ENCODE measurements around the gene NLRP10. TPM values are rescaled to one million over a fixed set of nuclear protein-coding genes. Genes with fewer than 3 reads are reported as not detected.

Gene NLRP10
- polyA plus RNA-seq, 4 donors: not detected

- no peak for DNase-seq (ENCODE audit: low read depth in 4 of 4, low spot score in 2 of 4)
Measured at GRCh38 chr11:7977232-7977917, 12.1 kb upstream of the NLRP10 start.

DNA sequence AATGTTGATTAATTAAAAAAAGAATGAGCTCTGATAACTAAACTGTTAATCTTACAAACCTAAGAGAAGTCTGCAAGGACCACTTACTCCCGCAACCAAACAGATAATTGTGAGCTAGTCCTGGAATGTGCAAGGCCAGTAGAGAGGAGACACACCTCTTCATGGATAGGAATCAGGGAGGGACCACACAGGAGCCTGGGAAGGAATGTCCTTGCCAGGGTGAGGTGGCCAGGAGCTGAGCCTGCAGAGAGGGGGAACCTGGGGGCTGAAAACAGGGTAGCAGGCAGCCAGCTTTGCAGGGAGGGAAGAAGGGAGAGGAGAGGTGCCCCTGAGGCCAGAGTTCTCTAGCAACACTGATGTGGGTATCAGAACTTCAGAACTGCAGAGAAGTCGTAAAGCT is 9.4 kb upstream of the NLRP10 start:
- DNase-seq (ENCODE audit: low read depth in 4 of 4, low spot score in 2 of 4): no peak

DNA sequence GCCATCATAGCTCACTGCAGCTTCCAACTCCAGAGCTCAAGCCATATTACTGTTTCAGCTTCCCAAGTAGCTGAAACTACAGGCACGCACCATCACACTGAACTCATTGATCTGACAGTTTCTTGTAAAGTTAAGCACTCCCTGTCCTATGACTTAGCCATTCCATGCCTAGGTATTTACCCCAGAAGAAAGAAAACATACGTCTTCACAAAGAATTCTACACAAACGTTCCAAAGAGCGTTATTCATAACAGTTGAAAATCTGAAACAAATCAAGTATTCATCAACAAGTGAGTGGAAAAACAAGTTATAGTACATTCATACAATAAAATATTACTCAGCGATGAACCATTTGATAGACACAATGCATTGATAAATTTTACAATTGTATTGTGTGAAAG is 7.8 kb upstream of the NLRP10 start:
- DNase-seq (ENCODE audit: low read depth in 4 of 4, low spot score in 2 of 4): no peak

DNA sequence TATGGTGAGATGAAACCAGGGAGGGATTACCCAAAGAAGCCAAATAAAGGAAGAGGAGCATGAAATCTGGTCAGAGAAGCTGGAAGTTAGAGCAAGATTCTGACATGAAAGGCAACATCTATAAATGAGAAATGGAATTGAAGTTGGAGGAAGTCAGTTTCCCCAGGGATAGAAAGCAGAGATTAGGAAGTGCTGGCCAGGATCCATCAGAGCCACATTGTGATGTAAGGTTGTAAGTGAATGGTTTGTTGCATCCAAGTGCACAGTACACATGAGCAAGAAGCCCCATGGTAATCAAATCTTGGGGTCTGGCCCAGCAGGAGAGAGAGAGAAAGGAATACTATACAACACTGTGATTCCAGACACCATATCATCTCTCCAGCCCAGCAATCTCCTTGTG is 6.6 kb upstream of the NLRP10 start:
- DNase-seq (ENCODE audit: low read depth in 4 of 4, low spot score in 2 of 4): no peak

- DNase-seq (ENCODE audit: low read depth in 4 of 4, low spot score in 2 of 4): no peak
Measured at GRCh38 chr11:7969756-7970646, 4.8 kb upstream of the NLRP10 start.

GRCh38 chr11:7968686-7969085 is 3.4 kb upstream of the NLRP10 start:
- DNase-seq (ENCODE audit: low read depth in 4 of 4, low spot score in 2 of 4): no peak

GRCh38 chr11:7967826-7968225 is 2.6 kb upstream of the NLRP10 start:
- DNase-seq (ENCODE audit: low read depth in 4 of 4, low spot score in 2 of 4): no peak

- DNase-seq (ENCODE audit: low read depth in 4 of 4, low spot score in 2 of 4): no peak
Measured at GRCh38 chr11:7967097-7967496, 1.9 kb upstream of the NLRP10 start.

DNA sequence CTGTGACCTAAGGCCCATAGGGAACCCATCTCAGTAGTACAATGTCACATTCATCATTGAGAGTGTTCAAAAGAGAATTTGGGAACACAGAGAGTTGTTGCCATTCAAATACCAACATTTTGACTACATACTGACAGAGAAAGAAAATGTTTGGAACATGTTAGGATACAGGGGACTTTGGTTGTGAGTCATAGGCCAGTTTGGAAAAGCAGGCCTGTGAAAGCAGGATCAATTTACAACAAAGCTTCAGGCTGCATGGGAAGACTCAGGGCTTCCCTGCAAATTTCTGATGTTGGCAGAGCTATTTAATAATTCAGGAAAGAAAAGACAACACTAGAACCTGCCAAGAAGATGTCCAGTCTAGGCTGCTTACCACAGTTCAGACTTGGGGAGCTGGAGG is 374 bp downstream of the NLRP10 start:
- DNase-seq (ENCODE audit: low read depth in 4 of 4, low spot score in 2 of 4): no peak

DNA sequence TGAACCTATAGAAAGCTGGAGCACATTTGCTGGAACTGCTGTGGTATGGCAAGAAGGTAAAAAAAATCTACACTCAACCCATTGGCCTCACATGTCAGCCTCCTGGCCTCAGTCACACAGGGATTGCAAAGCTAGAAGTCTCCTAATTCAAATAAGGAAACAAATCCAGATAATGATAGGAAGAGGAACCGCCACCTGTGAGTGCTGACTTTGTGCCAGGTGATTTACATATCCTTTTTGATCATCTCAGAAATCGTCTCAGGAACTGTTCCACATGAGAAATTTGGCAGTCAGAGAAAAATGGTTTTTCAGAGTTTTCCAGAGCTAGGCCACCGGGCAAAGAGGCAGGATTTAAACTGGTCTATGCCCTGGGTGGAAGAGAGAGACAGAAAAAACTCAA is 986 bp downstream of the NLRP10 start:
- no peak for DNase-seq (ENCODE audit: low read depth in 4 of 4, low spot score in 2 of 4)

- DNase-seq (ENCODE audit: low read depth in 4 of 4, low spot score in 2 of 4): no peak
Measured at GRCh38 chr11:7955191-7955590, 10.1 kb downstream of the NLRP10 start.

DNA sequence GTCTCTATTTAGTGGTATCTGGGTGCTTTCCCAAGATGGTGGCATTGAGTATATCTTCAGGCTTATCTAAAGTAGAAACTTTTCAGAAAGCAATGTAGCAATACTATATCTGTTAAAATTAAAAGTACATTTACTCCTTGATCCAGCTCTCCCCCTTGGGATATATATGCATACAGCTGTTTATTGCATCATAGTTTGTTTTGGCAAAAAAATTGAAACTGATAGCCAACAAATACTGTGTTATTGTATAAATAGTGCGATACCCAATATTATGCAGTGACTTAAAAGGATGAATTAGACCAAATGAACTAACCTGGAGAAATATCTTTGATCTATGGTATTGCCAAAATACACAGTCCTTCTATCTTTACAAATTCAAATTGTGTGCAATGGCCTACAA is 15.3 kb downstream of the NLRP10 start:
- no peak for DNase-seq (ENCODE audit: low read depth in 4 of 4, low spot score in 2 of 4)

- no peak for DNase-seq (ENCODE audit: low read depth in 4 of 4, low spot score in 2 of 4)
Measured at GRCh38 chr11:7944123-7944522, 21.1 kb downstream of the NLRP10 start.

DNA sequence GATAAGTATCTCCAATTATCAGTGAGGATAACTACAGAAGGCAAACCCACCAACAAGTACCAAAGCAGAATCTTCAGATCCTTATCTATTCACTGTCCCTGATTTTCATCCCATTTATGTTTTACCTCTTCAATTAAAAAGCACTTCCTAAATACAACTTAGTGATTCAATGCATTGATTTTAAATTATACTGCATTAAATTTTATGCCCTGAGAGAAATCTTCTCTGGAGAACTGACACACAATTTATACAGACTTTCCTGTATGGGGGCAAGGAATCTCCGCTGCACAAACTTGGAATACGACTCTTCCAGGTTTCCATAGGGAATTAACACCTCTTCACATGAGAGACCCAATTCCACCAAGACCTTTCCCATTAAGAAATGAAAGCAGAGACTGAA is 23.6 kb downstream of the NLRP10 start, which contains the start of gene OR10A3:
Gene OR10A3 (minus strand): TSS at position 101 of the 400 bp plus-strand sequence. CDS start 2,188 bp downstream, outside the sequence.
- DNase-seq (ENCODE audit: low read depth in 4 of 4, low spot score in 2 of 4): no peak

DNA sequence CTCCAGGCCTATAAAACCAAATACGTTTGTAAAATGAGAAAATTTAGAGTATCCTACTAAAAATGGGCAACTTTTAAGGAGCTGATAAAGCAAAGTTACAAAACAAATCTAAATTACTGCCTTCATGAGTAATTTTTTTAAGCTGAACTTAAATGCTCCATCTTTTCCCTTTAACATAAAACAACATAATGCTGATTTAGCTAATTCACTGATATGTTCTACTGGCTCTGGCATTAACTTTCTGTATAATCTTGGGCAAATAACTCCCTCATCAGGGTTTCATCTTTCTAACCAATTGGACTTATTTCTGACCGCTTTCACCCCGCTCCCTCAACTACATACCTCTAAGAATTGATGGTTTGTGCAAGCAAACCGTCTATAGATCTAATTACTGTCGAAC is 24.1 kb downstream of the NLRP10 start:
- no peak for DNase-seq (ENCODE audit: low read depth in 4 of 4, low spot score in 2 of 4)

- no peak for DNase-seq (ENCODE audit: low read depth in 4 of 4, low spot score in 2 of 4)
Measured at GRCh38 chr11:7936615-7937014, 28.6 kb downstream of the NLRP10 start.

- no peak for DNase-seq (ENCODE audit: low read depth in 4 of 4, low spot score in 2 of 4)
Measured at GRCh38 chr11:7931168-7931567, 34.1 kb downstream of the NLRP10 start, which contains the start of gene OR10A6. Gene OR10A6 (minus strand): TSS chr11:7931268. CDS start chr11:7928662, 2,606 bp downstream.

DNA sequence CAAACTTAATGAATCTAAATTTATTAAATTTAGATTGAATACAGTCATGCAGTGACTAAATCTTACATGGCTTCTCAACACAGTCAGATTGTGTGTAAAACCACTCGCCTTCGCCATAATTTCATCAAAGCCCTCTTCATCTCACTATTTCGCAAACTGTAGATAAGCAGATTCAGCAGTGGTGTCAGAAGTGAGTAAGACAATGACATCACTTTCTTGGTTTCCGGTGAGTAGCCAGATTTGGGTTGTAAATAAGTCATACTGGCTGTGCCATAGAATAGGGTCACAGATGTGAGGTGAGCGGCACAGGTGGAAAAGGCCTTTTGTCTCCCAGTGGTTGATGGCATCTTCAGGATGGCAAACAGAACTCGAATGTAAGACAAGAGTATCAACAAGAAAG is 37.6 kb downstream of the NLRP10 start:
- DNase-seq (ENCODE audit: low read depth in 4 of 4, low spot score in 2 of 4): no peak

DNA sequence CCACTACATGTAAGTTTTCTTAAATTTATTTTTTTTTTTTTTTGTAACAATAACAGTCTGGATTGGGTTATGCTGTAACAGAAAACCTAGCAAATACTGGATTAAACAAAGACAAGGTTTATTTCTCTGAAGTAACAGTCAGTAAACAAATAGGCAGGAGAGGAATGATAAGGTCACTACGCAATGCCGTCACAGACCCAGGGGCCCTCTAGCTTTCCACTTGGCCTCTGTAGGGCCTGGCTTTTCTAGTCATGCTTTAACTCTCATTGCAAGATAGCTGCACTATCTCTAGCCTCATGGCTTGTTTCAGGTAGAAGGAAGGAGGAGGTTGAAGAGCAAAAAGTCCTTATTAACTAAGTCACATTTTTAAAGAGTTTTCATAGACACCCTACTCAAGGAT is 40.7 kb downstream of the NLRP10 start:
- DNase-seq (ENCODE audit: low read depth in 4 of 4, low spot score in 2 of 4): no peak

DNA sequence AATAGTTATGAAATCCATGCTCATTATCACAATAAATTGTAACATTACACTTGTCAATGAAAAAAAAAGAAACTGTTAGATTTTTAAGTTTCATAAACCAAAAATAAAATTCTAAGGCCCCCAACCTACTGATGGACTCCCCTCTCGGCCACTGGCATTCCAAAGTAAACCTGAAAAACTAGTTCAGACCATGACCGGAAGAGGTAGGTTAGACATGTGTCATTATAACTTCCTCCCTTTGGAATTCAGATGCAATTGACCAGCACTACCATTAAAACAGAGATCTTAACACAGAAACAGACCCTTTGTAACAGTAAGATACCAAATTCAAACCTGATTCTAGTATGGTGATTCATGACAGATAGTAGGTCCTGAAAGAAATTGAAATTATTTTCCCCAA is 47.1 kb downstream of the NLRP10 start:
- no peak for DNase-seq (ENCODE audit: low read depth in 4 of 4, low spot score in 2 of 4)

Data from left renal cortex interstitium (tissue), 4 donors.